ENCODE measurements around the gene VKORC1L1.

Gene VKORC1L1

GRCh38 chr7:65924193-65924592 is 51.3 kb downstream of the VKORC1L1 start:
- no peak for ATAC-seq (ENCODE audit: low read depth)
- TF ChIP-seq CTCF (IDR thresholded peaks at IDR 0.05; ENCODE audit: poor library complexity, severe bottlenecking), result no peak

GRCh38 chr7:65925040-65925439 is 52.2 kb downstream of the VKORC1L1 start:
- Histone ChIP-seq H3K9me3 (ENCODE audit: severe bottlenecking) (peaks cover 1% of the 10 kb centered on the region), H3K27ac (ENCODE audit: poor library complexity, severe bottlenecking) (no peak overlapping the region), H3K4me1 (ENCODE audit: insufficient read depth, poor library complexity, severe bottlenecking) (no peaks in the 10 kb centered on the region), H3K4me3 (ENCODE audit: severe bottlenecking) (no peak overlapping the region), H3K36me3 (ENCODE audit: low read depth) (peaks cover 3% of the 10 kb centered on the region; the same call in 1 of the 2 replicates), H3K27me3 (ENCODE audit: insufficient read depth, poor library complexity, severe bottlenecking) (no peaks in the 10 kb centered on the region)
- DNase-seq (ENCODE audit: low spot score) (no peak), ATAC-seq (ENCODE audit: low read depth) (no peak)
- TF ChIP-seq CTCF (IDR thresholded peaks at IDR 0.05; ENCODE audit: poor library complexity, severe bottlenecking), result no peak

More at GRCh38 chr7:65924193-65924592, 51.3 kb downstream of the VKORC1L1 start:
- Histone ChIP-seq H3K9me3 (ENCODE audit: severe bottlenecking) (no peaks in the 10 kb centered on the region), H3K4me3 (ENCODE audit: severe bottlenecking) (no peak overlapping the region), H3K27ac (ENCODE audit: poor library complexity, severe bottlenecking) (no peak overlapping the region), H3K27me3 (ENCODE audit: insufficient read depth, poor library complexity, severe bottlenecking) (no peaks in the 10 kb centered on the region), H3K4me1 (ENCODE audit: insufficient read depth, poor library complexity, severe bottlenecking) (no peaks in the 10 kb centered on the region), H3K36me3 (ENCODE audit: low read depth) (peaks cover 3% of the 10 kb centered on the region; the same call in 1 of the 2 replicates)
- DNase-seq (ENCODE audit: low spot score), result no peak

- no peak for TF ChIP-seq CTCF (IDR thresholded peaks at IDR 0.05; ENCODE audit: poor library complexity, severe bottlenecking)
- Histone ChIP-seq H3K27ac (ENCODE audit: poor library complexity, severe bottlenecking) (no peak overlapping the region), H3K36me3 (ENCODE audit: low read depth) (0 out of 2 replicates have a peak, but pooled peaks cover 3% of the 10 kb centered on the region), H3K4me3 (ENCODE audit: severe bottlenecking) (no peak overlapping the region), H3K27me3 (ENCODE audit: insufficient read depth, poor library complexity, severe bottlenecking) (no peaks in the 10 kb centered on the region), H3K4me1 (ENCODE audit: insufficient read depth, poor library complexity, severe bottlenecking) (no peaks in the 10 kb centered on the region), H3K9me3 (ENCODE audit: severe bottlenecking) (peaks cover 1% of the 10 kb centered on the region)
- DNase-seq (ENCODE audit: low spot score), result no peak
- ATAC-seq (ENCODE audit: low read depth), result no peak
Measured at GRCh38 chr7:65926588-65926987, 53.7 kb downstream of the VKORC1L1 start.

- no peaks in the 10 kb centered on the region for H3K4me1 ChIP-seq (ENCODE audit: insufficient read depth, poor library complexity, severe bottlenecking)
- H3K27me3 ChIP-seq (ENCODE audit: insufficient read depth, poor library complexity, severe bottlenecking), result no peaks in the 10 kb centered on the region
- TF ChIP-seq CTCF (IDR thresholded peaks at IDR 0.05; ENCODE audit: poor library complexity, severe bottlenecking), result no peak
- 0 out of 2 replicates have a peak, but pooled peaks cover 3% of the 10 kb centered on the region for H3K36me3 ChIP-seq (ENCODE audit: low read depth)
- no peak overlapping the region for H3K27ac ChIP-seq (ENCODE audit: poor library complexity, severe bottlenecking)
- DNase-seq (ENCODE audit: low spot score) (no peak), ATAC-seq (ENCODE audit: low read depth) (no peak)
- no peak overlapping the region for H3K4me3 ChIP-seq (ENCODE audit: severe bottlenecking)
- H3K9me3 ChIP-seq (ENCODE audit: severe bottlenecking), result peaks cover 1% of the 10 kb centered on the region
Measured at GRCh38 chr7:65927489-65928448, 54.9 kb downstream of the VKORC1L1 start.

- ATAC-seq (ENCODE audit: low read depth), result no peak
- no peak for TF ChIP-seq CTCF (IDR thresholded peaks at IDR 0.05; ENCODE audit: poor library complexity, severe bottlenecking)
- no peaks in the 10 kb centered on the region for H3K4me1 ChIP-seq (ENCODE audit: insufficient read depth, poor library complexity, severe bottlenecking)
- H3K4me3 ChIP-seq (ENCODE audit: severe bottlenecking), result no peak overlapping the region
- H3K36me3 ChIP-seq (ENCODE audit: low read depth), result no peaks in the 10 kb centered on the region
- H3K9me3 ChIP-seq (ENCODE audit: severe bottlenecking), result peaks cover 1% of the 10 kb centered on the region
- DNase-seq (ENCODE audit: low spot score), result no peak
- no peaks in the 10 kb centered on the region for H3K27me3 ChIP-seq (ENCODE audit: insufficient read depth, poor library complexity, severe bottlenecking)
- H3K27ac ChIP-seq (ENCODE audit: poor library complexity, severe bottlenecking), result no peak overlapping the region
Measured at GRCh38 chr7:65931685-65932084, 58.8 kb downstream of the VKORC1L1 start.

All from RWPE2 (cell line).